Measurements from ENCODE around the gene KRTAP24-1.

KRTAP24-1 gene

GRCh38 chr21:30269803-30270530 lies 12.8 kb downstream of the KRTAP24-1 start:
- no peak for TF ChIP-seq Cebpa-rat (IDR thresholded peaks at IDR 0.05)
- no peaks in the 10 kb centered on the region for H3K36me3 ChIP-seq
- no peak overlapping the region for H3K27ac ChIP-seq

GRCh38 chr21:30268608-30269197 lies 14.0 kb downstream of the KRTAP24-1 start:
- Histone ChIP-seq H3K27ac (no peak overlapping the region), H3K36me3 (no peaks in the 10 kb centered on the region), H3K4me1 (no peaks in the 10 kb centered on the region), H3K9ac (no peak overlapping the region), H4K20me1 (no peaks in the 10 kb centered on the region), H3K9me3 (replicated peaks in 1 of 11) (peaks cover 0 to 12% (median 8%) of the 10 kb centered on the region in 11 experiments; a peak in 14 of 22 replicates), H3K27me3 (no peaks in the 10 kb centered on the region), H3K4me3 (no peak overlapping the region), H3K4me2 (no peak overlapping the region)
- no peak for TF ChIP-seq Cebpa-rat (IDR thresholded peaks at IDR 0.05)

More at GRCh38 chr21:30269803-30270530, 12.8 kb downstream of the KRTAP24-1 start:
- Histone ChIP-seq H3K27me3 (no peaks in the 10 kb centered on the region), H4K20me1 (no peaks in the 10 kb centered on the region), H3K9me3 (replicated peaks in 1 of 11) (peaks cover 0 to 12% (median 8%) of the 10 kb centered on the region in 11 experiments; a peak in 14 of 22 replicates), H3K4me3 (no peak overlapping the region), H3K9ac (no peak overlapping the region), H3K4me1 (no peaks in the 10 kb centered on the region), H3K4me2 (no peak overlapping the region)

- no peak overlapping the region for H3K27ac ChIP-seq
- no peaks in the 10 kb centered on the region for H3K4me1 ChIP-seq
- no peaks in the 10 kb centered on the region for H4K20me1 ChIP-seq
- H3K36me3 ChIP-seq = no peaks in the 10 kb centered on the region
- no peak overlapping the region for H3K4me3 ChIP-seq
- no peak overlapping the region for H3K4me2 ChIP-seq
- H3K9ac ChIP-seq = no peak overlapping the region
- no peaks in the 10 kb centered on the region for H3K27me3 ChIP-seq
- no peak for TF ChIP-seq Cebpa-rat (IDR thresholded peaks at IDR 0.05)
- H3K9me3 ChIP-seq (replicated peaks in 1 of 11) = no peaks in the 10 kb centered on the region
These were observed 25.0 kb downstream of the KRTAP24-1 start for GRCh38 chr21:30257773-30258172.

GRCh38 chr21:30256100-30256499 lies 26.6 kb downstream of the KRTAP24-1 start:
- TF ChIP-seq Cebpa-rat (IDR thresholded peaks at IDR 0.05) = no peak
- Histone ChIP-seq H3K9me3 (replicated peaks in 1 of 11) (no peaks in the 10 kb centered on the region), H3K9ac (no peak overlapping the region)

GRCh38 chr21:30255679-30256078 lies 27.1 kb downstream of the KRTAP24-1 start:
- Histone ChIP-seq H3K4me1 (no peaks in the 10 kb centered on the region), H3K4me2 (no peak overlapping the region), H3K4me3 (no peak overlapping the region), H3K9ac (no peak overlapping the region), H3K27me3 (no peaks in the 10 kb centered on the region), H4K20me1 (no peaks in the 10 kb centered on the region), H3K36me3 (no peaks in the 10 kb centered on the region), H3K9me3 (replicated peaks in 1 of 11) (no peaks in the 10 kb centered on the region), H3K27ac (no peak overlapping the region)
- no peak for TF ChIP-seq Cebpa-rat (IDR thresholded peaks at IDR 0.05)

More at GRCh38 chr21:30256100-30256499, 26.6 kb downstream of the KRTAP24-1 start:
- H3K36me3 ChIP-seq = no peaks in the 10 kb centered on the region
- H3K27ac ChIP-seq = no peak overlapping the region
- H3K27me3 ChIP-seq = no peaks in the 10 kb centered on the region
- no peaks in the 10 kb centered on the region for H4K20me1 ChIP-seq
- H3K4me3 ChIP-seq = no peak overlapping the region
- H3K4me1 ChIP-seq = no peaks in the 10 kb centered on the region
- no peak overlapping the region for H3K4me2 ChIP-seq

- no peak for TF ChIP-seq Cebpa-rat (IDR thresholded peaks at IDR 0.05)
- Histone ChIP-seq H3K4me2 (no peak overlapping the region), H3K27ac (no peak overlapping the region), H3K9ac (no peak overlapping the region), H3K4me3 (no peak overlapping the region), H3K36me3 (no peaks in the 10 kb centered on the region), H3K9me3 (replicated peaks in 1 of 11) (no peaks in the 10 kb centered on the region), H3K27me3 (no peaks in the 10 kb centered on the region), H4K20me1 (no peaks in the 10 kb centered on the region), H3K4me1 (no peaks in the 10 kb centered on the region)
These were observed 31.0 kb downstream of the KRTAP24-1 start for GRCh38 chr21:30251781-30252180.

- H3K36me3 ChIP-seq = no peaks in the 10 kb centered on the region
- H3K9me3 ChIP-seq (replicated peaks in 1 of 11) = no peaks in the 10 kb centered on the region
- no peak overlapping the region for H3K4me2 ChIP-seq
- H3K4me3 ChIP-seq = no peak overlapping the region
- H3K27ac ChIP-seq = no peak overlapping the region
- no peaks in the 10 kb centered on the region for H3K27me3 ChIP-seq
- no peaks in the 10 kb centered on the region for H4K20me1 ChIP-seq
- no peaks in the 10 kb centered on the region for H3K4me1 ChIP-seq
- no peak for TF ChIP-seq Cebpa-rat (IDR thresholded peaks at IDR 0.05)
- H3K9ac ChIP-seq = no peak overlapping the region
These were observed 32.8 kb downstream of the KRTAP24-1 start for GRCh38 chr21:30249936-30250335.

GRCh38 chr21:30248844-30249243 lies 33.9 kb downstream of the KRTAP24-1 start:
- H3K9me3 ChIP-seq (replicated peaks in 1 of 11) = no peaks in the 10 kb centered on the region
- no peaks in the 10 kb centered on the region for H3K4me1 ChIP-seq
- no peak overlapping the region for H3K4me3 ChIP-seq
- H3K9ac ChIP-seq = no peak overlapping the region
- no peaks in the 10 kb centered on the region for H3K27me3 ChIP-seq
- no peaks in the 10 kb centered on the region for H4K20me1 ChIP-seq
- no peak overlapping the region for H3K27ac ChIP-seq
- no peak overlapping the region for H3K4me2 ChIP-seq
- TF ChIP-seq Cebpa-rat (IDR thresholded peaks at IDR 0.05) = no peak
- H3K36me3 ChIP-seq = no peaks in the 10 kb centered on the region

GRCh38 chr21:30245061-30245460 lies 37.7 kb downstream of the KRTAP24-1 start:
- no peaks in the 10 kb centered on the region for H3K27me3 ChIP-seq
- H3K4me1 ChIP-seq = no peaks in the 10 kb centered on the region
- no peak overlapping the region for H3K4me2 ChIP-seq
- H4K20me1 ChIP-seq = no peaks in the 10 kb centered on the region
- no peak overlapping the region for H3K9ac ChIP-seq
- no peaks in the 10 kb centered on the region for H3K9me3 ChIP-seq (replicated peaks in 1 of 11)
- no peak overlapping the region for H3K4me3 ChIP-seq
- H3K27ac ChIP-seq = no peak overlapping the region
- no peak for TF ChIP-seq Cebpa-rat (IDR thresholded peaks at IDR 0.05)
- no peaks in the 10 kb centered on the region for H3K36me3 ChIP-seq

- Histone ChIP-seq H3K9me3 (replicated peaks in 1 of 11) (no peaks in the 10 kb centered on the region), H3K27me3 (no peaks in the 10 kb centered on the region), H3K4me2 (no peak overlapping the region), H3K4me3 (no peak overlapping the region), H3K27ac (no peak overlapping the region), H3K9ac (no peak overlapping the region), H3K36me3 (no peaks in the 10 kb centered on the region), H4K20me1 (no peaks in the 10 kb centered on the region), H3K4me1 (no peaks in the 10 kb centered on the region)
- no peak for TF ChIP-seq Cebpa-rat (IDR thresholded peaks at IDR 0.05)
These were observed 39.1 kb downstream of the KRTAP24-1 start for GRCh38 chr21:30243691-30244090.

Measured in BLaER1 treated with 17β-estradiol and CSF1 and Interleukin-3, amounts not matched to agents 10 nM and 100 nM (cell line).